ENCODE data around the gene USP2.

- TF ChIP-seq CTCF (IDR thresholded peaks at IDR 0.05) (no peak), POLR2AphosphoS5 (IDR thresholded peaks at IDR 0.05) (peak; percentile 34 to 58 (median 47)), POLR2A (IDR thresholded peaks at IDR 0.05) (no peak), EP300 (IDR thresholded peaks at IDR 0.05) (no peak)
Observed at GRCh38 chr11:119317592-119318239, 63.8 kb downstream of the USP2 start.
